Adipocyte (in vitro differentiated cells): Measurements from ENCODE around the gene SHC2.
"Not testable (repeated sequence)": the region's sequence is repeated elsewhere in the genome, so short reads cannot be mapped to it uniquely, and the experiment has no call there.

ENCODE experiments used
- DNase-seq: peaks from one replicate; pipeline ENCODE4 v3.0.0-alpha.2; 2015; ENCODE audit warnings: low read depth
- H3K27me3 ChIP-seq: replicated peaks from 2 replicates; pipeline ENCODE4 v1.7.0; 2013; ENCODE audit warnings: mild to moderate bottlenecking, low read length, moderate library complexity; ENCODE audit not compliant: control insufficient read depth, insufficient read depth
- H3K36me3 ChIP-seq: 2 replicates; pipeline ENCODE4 v1.7.0; 2013; ENCODE audit warnings: low read length, mild to moderate bottlenecking, moderate library complexity; ENCODE audit not compliant: control insufficient read depth, insufficient read depth, severe bottlenecking
- H3K4me1 ChIP-seq: 2 replicates; pipeline ENCODE4 v1.7.0; 2013; ENCODE audit warnings: mild to moderate bottlenecking, low read length, moderate library complexity; ENCODE audit not compliant: control insufficient read depth, insufficient read depth
- H3K4me3 ChIP-seq: 2 replicates; pipeline ENCODE4 v1.7.0; 2013; ENCODE audit warnings: mild to moderate bottlenecking, low read length, moderate library complexity
- H3K9ac ChIP-seq: 2 replicates; pipeline ENCODE4 v1.7.0; 2013; ENCODE audit warnings: mild to moderate bottlenecking, low read length, moderate library complexity
- H3K9me3 ChIP-seq: 2 replicates; pipeline ENCODE4 v1.7.0; 2013; ENCODE audit warnings: mild to moderate bottlenecking, low read length, moderate library complexity; ENCODE audit not compliant: control insufficient read depth

The SHC2 gene

GRCh38 chr19:426725-427445 lies 33.9 kb downstream of the SHC2 start:
- Histone ChIP-seq H3K4me1 (no peaks in the 10 kb centered on the region), H3K36me3 (no peaks in the 10 kb centered on the region), H3K9me3 (no peaks in the 10 kb centered on the region), H3K9ac (no peak overlapping the region), H3K27me3 (no peaks in the 10 kb centered on the region), H3K4me3 (no peak overlapping the region)
- peak; percentile 20 for DNase-seq

- no peak for DNase-seq
- Histone ChIP-seq H3K36me3 (no peaks in the 10 kb centered on the region), H3K9me3 (no peaks in the 10 kb centered on the region), H3K9ac (no peak overlapping the region), H3K4me1 (no peaks in the 10 kb centered on the region), H3K4me3 (no peak overlapping the region), H3K27me3 (no peaks in the 10 kb centered on the region)
Measured at GRCh38 chr19:425056-425455, 35.8 kb downstream of the SHC2 start.

GRCh38 chr19:424546-424945 lies 36.3 kb downstream of the SHC2 start:
- H3K36me3 ChIP-seq, result no peaks in the 10 kb centered on the region
- no peaks in the 10 kb centered on the region for H3K9me3 ChIP-seq
- H3K9ac ChIP-seq, result no peak overlapping the region
- H3K4me3 ChIP-seq, result no peak overlapping the region
- DNase-seq, result no peak
- H3K27me3 ChIP-seq, result no peaks in the 10 kb centered on the region
- no peaks in the 10 kb centered on the region for H3K4me1 ChIP-seq

- H3K9me3 ChIP-seq, result no peaks in the 10 kb centered on the region
- H3K9ac ChIP-seq, result no peak overlapping the region
- H3K36me3 ChIP-seq, result no peaks in the 10 kb centered on the region
- H3K4me3 ChIP-seq, result no peak overlapping the region
- H3K4me1 ChIP-seq, result no peaks in the 10 kb centered on the region
- no peak for DNase-seq
- no peaks in the 10 kb centered on the region for H3K27me3 ChIP-seq
Measured at GRCh38 chr19:423691-424466, 37.0 kb downstream of the SHC2 start.

- H3K4me3 ChIP-seq, H3K36me3 ChIP-seq, DNase-seq, H3K27me3 ChIP-seq, H3K9me3 ChIP-seq, H3K9ac ChIP-seq, H3K4me1 ChIP-seq: not testable (repeated sequence)
Measured at GRCh38 chr19:422917-423226, 38.0 kb downstream of the SHC2 start.

- no peak for DNase-seq
- no peaks in the 10 kb centered on the region for H3K27me3 ChIP-seq
- no peak overlapping the region for H3K4me3 ChIP-seq
- no peaks in the 10 kb centered on the region for H3K9me3 ChIP-seq
- no peak overlapping the region for H3K9ac ChIP-seq
- no peaks in the 10 kb centered on the region for H3K4me1 ChIP-seq
- no peaks in the 10 kb centered on the region for H3K36me3 ChIP-seq
Measured at GRCh38 chr19:422213-422916, 38.5 kb downstream of the SHC2 start.

GRCh38 chr19:419721-420515 lies 40.9 kb downstream of the SHC2 start:
- Histone ChIP-seq H3K4me3 (no peak overlapping the region), H3K9ac (no peak overlapping the region), H3K4me1 (no peaks in the 10 kb centered on the region), H3K27me3 (peaks cover 6% of the 10 kb centered on the region), H3K36me3 (no peaks in the 10 kb centered on the region), H3K9me3 (no peaks in the 10 kb centered on the region)
- no peak for DNase-seq

- H3K36me3 ChIP-seq, result no peaks in the 10 kb centered on the region
- H3K4me3 ChIP-seq, result no peak overlapping the region
- H3K9ac ChIP-seq, result no peak overlapping the region
- no peaks in the 10 kb centered on the region for H3K4me1 ChIP-seq
- peaks cover 11% of the 10 kb centered on the region for H3K27me3 ChIP-seq
- H3K9me3 ChIP-seq, result no peaks in the 10 kb centered on the region
- DNase-seq, result no peak
Measured at GRCh38 chr19:418761-419671, 41.8 kb downstream of the SHC2 start.

GRCh38 chr19:416416-416815 lies 44.4 kb downstream of the SHC2 start:
- Histone ChIP-seq H3K4me3 (no peak overlapping the region), H3K27me3 (peaks cover 24% of the 10 kb centered on the region), H3K4me1 (no peaks in the 10 kb centered on the region), H3K9ac (no peak overlapping the region), H3K9me3 (no peaks in the 10 kb centered on the region), H3K36me3 (no peaks in the 10 kb centered on the region)
- no peak for DNase-seq

- DNase-seq, result no peak
- peaks cover 27% of the 10 kb centered on the region for H3K27me3 ChIP-seq
- no peak overlapping the region for H3K4me3 ChIP-seq
- no peaks in the 10 kb centered on the region for H3K36me3 ChIP-seq
- no peak overlapping the region for H3K9ac ChIP-seq
- H3K9me3 ChIP-seq, result no peaks in the 10 kb centered on the region
- H3K4me1 ChIP-seq, result no peaks in the 10 kb centered on the region
Measured at GRCh38 chr19:415292-415691, 45.5 kb downstream of the SHC2 start.
